ENCODE results near the gene CALCA.
"Not testable (repeated sequence)": the region's sequence is repeated elsewhere in the genome, so short reads cannot be mapped to it uniquely, and the experiment has no call there.

The CALCA gene

GRCh38 chr11:14971865-14972580 is at the start of gene CALCA:
Gene CALCA (minus strand): TSS chr11:14972351. CDS start chr11:14971192, 1,159 bp downstream.
- DNase-seq (no peak), ATAC-seq (no peak)
- H3K27me3 Mint-ChIP-seq, result peaks cover 80% of the 10 kb centered on the region
- peak within 1 kb of the TSS; percentile 80 to 85 for H3K4me3 Mint-ChIP-seq
- H3K4me1 Mint-ChIP-seq, result peaks cover 38% of the 10 kb centered on the region
- H3K27ac Mint-ChIP-seq, result no peak within 1 kb of the TSS
- H3K9me3 Mint-ChIP-seq, result no peaks in the 10 kb centered on the region

- no peak overlapping the region for H3K4me3 Mint-ChIP-seq
- no peak for DNase-seq
- no peak overlapping the region for H3K27ac Mint-ChIP-seq
- H3K4me1 Mint-ChIP-seq, result no peaks in the 10 kb centered on the region
- H3K27me3 Mint-ChIP-seq, result peaks cover 26% of the 10 kb centered on the region
- no peak for ATAC-seq
- peaks cover 33 to 35% of the 10 kb centered on the region in 2 donors for H3K9me3 Mint-ChIP-seq
Observed at GRCh38 chr11:15016200-15016599, 44.0 kb upstream of the CALCA start.

GRCh38 chr11:15011776-15012345 is 39.7 kb upstream of the CALCA start:
- no peak for DNase-seq
- Mint-ChIP-seq H3K27ac (no peak overlapping the region), H3K9me3 (peaks cover 8 to 18% of the 10 kb centered on the region in 2 donors), H3K4me1 (no peaks in the 10 kb centered on the region), H3K27me3 (peaks cover 42% of the 10 kb centered on the region), H3K4me3 (no peak overlapping the region)
- no peak for ATAC-seq

- Mint-ChIP-seq H3K27ac (no peak overlapping the region), H3K4me3 (no peak overlapping the region), H3K9me3 (peaks cover 8 to 9% of the 10 kb centered on the region in 2 donors), H3K4me1 (no peaks in the 10 kb centered on the region), H3K27me3 (peaks cover 42% of the 10 kb centered on the region)
- ATAC-seq (no peak), DNase-seq (no peak)
Observed at GRCh38 chr11:15010865-15011264, 38.7 kb upstream of the CALCA start.

GRCh38 chr11:15006139-15006759 is 34.1 kb upstream of the CALCA start:
- peaks cover 48% of the 10 kb centered on the region for H3K27me3 Mint-ChIP-seq
- no peak overlapping the region for H3K4me3 Mint-ChIP-seq
- DNase-seq, result peak; percentile 13 to 14
- H3K4me1 Mint-ChIP-seq, result no peaks in the 10 kb centered on the region
- ATAC-seq, result peak; percentile 73
- H3K9me3 Mint-ChIP-seq, result no peaks in the 10 kb centered on the region
- H3K27ac Mint-ChIP-seq, result no peak overlapping the region

- H3K4me3 Mint-ChIP-seq, ATAC-seq, H3K9me3 Mint-ChIP-seq, H3K27ac Mint-ChIP-seq, H3K4me1 Mint-ChIP-seq, DNase-seq: not testable (repeated sequence)
- H3K27me3 Mint-ChIP-seq, result peaks cover 23% of the 10 kb centered on the region
Observed at GRCh38 chr11:14988133-14988532, 16.0 kb upstream of the CALCA start.

- Mint-ChIP-seq H3K4me1 (no peaks in the 10 kb centered on the region), H3K9me3 (no peaks in the 10 kb centered on the region), H3K4me3 (no peak overlapping the region), H3K27ac (no peak overlapping the region), H3K27me3 (peaks cover 45% of the 10 kb centered on the region)
- DNase-seq, result no peak
- no peak for ATAC-seq
Observed at GRCh38 chr11:14981507-14981906, 9.4 kb upstream of the CALCA start.

- no peak for DNase-seq
- ATAC-seq, result no peak
- H3K9me3 Mint-ChIP-seq, result no peaks in the 10 kb centered on the region
- H3K27me3 Mint-ChIP-seq, result peaks cover 51% of the 10 kb centered on the region
- no peak overlapping the region for H3K27ac Mint-ChIP-seq
- no peaks in the 10 kb centered on the region for H3K4me1 Mint-ChIP-seq
- no peak overlapping the region for H3K4me3 Mint-ChIP-seq
Observed at GRCh38 chr11:14980854-14981253, 8.7 kb upstream of the CALCA start.

GRCh38 chr11:14977101-14977880 is 5.1 kb upstream of the CALCA start:
- H3K4me3 Mint-ChIP-seq, result no peak overlapping the region
- H3K27me3 Mint-ChIP-seq, result peaks cover 82% of the 10 kb centered on the region
- no peak for DNase-seq
- H3K27ac Mint-ChIP-seq, result no peak overlapping the region
- peaks cover 31% of the 10 kb centered on the region for H3K4me1 Mint-ChIP-seq
- no peak for ATAC-seq
- no peaks in the 10 kb centered on the region for H3K9me3 Mint-ChIP-seq

- Mint-ChIP-seq H3K27me3 (peaks cover 87% of the 10 kb centered on the region), H3K4me1 (peaks cover 38% of the 10 kb centered on the region), H3K27ac (no peak overlapping the region), H3K4me3 (peak overlapping the region; percentile 80 to 85), H3K9me3 (no peaks in the 10 kb centered on the region)
- DNase-seq, result no peak
- ATAC-seq, result no peak
Observed at GRCh38 chr11:14975252-14975587, 3.1 kb upstream of the CALCA start.

GRCh38 chr11:14974515-14975251 is 2.5 kb upstream of the CALCA start:
- no peak overlapping the region for H3K27ac Mint-ChIP-seq
- peaks cover 87% of the 10 kb centered on the region for H3K27me3 Mint-ChIP-seq
- DNase-seq, result peak; percentile 66 to 75
- H3K9me3 Mint-ChIP-seq, result no peaks in the 10 kb centered on the region
- H3K4me1 Mint-ChIP-seq, result peaks cover 38% of the 10 kb centered on the region
- peak; percentile 78 for ATAC-seq
- H3K4me3 Mint-ChIP-seq, result peak overlapping the region; percentile 80 to 85

GRCh38 chr11:14973621-14974514 is 1.7 kb upstream of the CALCA start:
- H3K27me3 Mint-ChIP-seq, result peaks cover 87% of the 10 kb centered on the region
- peak; percentile 53 to 57 for DNase-seq
- peaks cover 38% of the 10 kb centered on the region for H3K4me1 Mint-ChIP-seq
- peak; percentile 61 for ATAC-seq
- no peak overlapping the region for H3K27ac Mint-ChIP-seq
- no peaks in the 10 kb centered on the region for H3K9me3 Mint-ChIP-seq
- peak overlapping the region; percentile 80 to 85 for H3K4me3 Mint-ChIP-seq

GRCh38 chr11:14972581-14973495 is 687 bp upstream of the CALCA start:
- Mint-ChIP-seq H3K27me3 (peaks cover 88% of the 10 kb centered on the region), H3K27ac (no peak overlapping the region), H3K4me3 (peak overlapping the region; percentile 80 to 85), H3K9me3 (no peaks in the 10 kb centered on the region), H3K4me1 (peaks cover 38% of the 10 kb centered on the region)
- peak; percentile 16 for ATAC-seq
- DNase-seq, result no peak
